WERI-Rb-1 (cell line): ENCODE data around the gene KRTAP23-1.

ENCODE experiments used
- DNase-seq: peaks from one replicate; pipeline ENCODE4 v3.0.0-alpha.2; 2020
- H3K27ac ChIP-seq: fragments of 250-450 bp; sonication (Bioruptor Pico); 2 replicates; pipeline ENCODE4 v1.5.1; 2020; ENCODE audit warnings: mild to moderate bottlenecking, moderate library complexity
- H3K27me3 ChIP-seq: fragments of 250-450 bp; sonication (Bioruptor Pico); 2 replicates; pipeline ENCODE4 v1.5.1; 2021; ENCODE audit warnings: mild to moderate bottlenecking, low read depth, moderate library complexity; ENCODE audit not compliant: insufficient read depth, severe bottlenecking
- H3K36me3 ChIP-seq: fragments of 250-450 bp; sonication (Bioruptor Pico); 2 replicates; pipeline ENCODE4 v1.5.1; 2020; ENCODE audit warnings: mild to moderate bottlenecking, moderate library complexity
- H3K4me3 ChIP-seq: 2 replicates; pipeline ENCODE4 v1.5.1; 2011; ENCODE audit warnings: low read depth, mild to moderate bottlenecking, control low read depth, low read length
- H3K9me3 ChIP-seq: fragments of 250-450 bp; sonication (Bioruptor Pico); 2 replicates; pipeline ENCODE4 v1.5.1; 2021; ENCODE audit warnings: mild to moderate bottlenecking, moderate library complexity; ENCODE audit not compliant: severe bottlenecking
- TF ChIP-seq, protein P1 (sequence below): IDR thresholded peaks from 2 replicates; pipeline ENCODE4 v1.5.1; 2011; ENCODE audit warnings: low read depth, mild to moderate bottlenecking, control low read depth, inconsistent platforms, low read length

The KRTAP23-1 gene

GRCh38 chr21:30338717-30339116 lies 9.7 kb downstream of the KRTAP23-1 start:
- H3K4me3 ChIP-seq = no peak overlapping the region
- no peak overlapping the region for H3K27ac ChIP-seq
- peaks cover 79% of the 10 kb centered on the region for H3K27me3 ChIP-seq
- H3K36me3 ChIP-seq = no peaks in the 10 kb centered on the region
- DNase-seq = no peak
- H3K9me3 ChIP-seq = no peaks in the 10 kb centered on the region
- TF ChIP-seq, protein P1, sequence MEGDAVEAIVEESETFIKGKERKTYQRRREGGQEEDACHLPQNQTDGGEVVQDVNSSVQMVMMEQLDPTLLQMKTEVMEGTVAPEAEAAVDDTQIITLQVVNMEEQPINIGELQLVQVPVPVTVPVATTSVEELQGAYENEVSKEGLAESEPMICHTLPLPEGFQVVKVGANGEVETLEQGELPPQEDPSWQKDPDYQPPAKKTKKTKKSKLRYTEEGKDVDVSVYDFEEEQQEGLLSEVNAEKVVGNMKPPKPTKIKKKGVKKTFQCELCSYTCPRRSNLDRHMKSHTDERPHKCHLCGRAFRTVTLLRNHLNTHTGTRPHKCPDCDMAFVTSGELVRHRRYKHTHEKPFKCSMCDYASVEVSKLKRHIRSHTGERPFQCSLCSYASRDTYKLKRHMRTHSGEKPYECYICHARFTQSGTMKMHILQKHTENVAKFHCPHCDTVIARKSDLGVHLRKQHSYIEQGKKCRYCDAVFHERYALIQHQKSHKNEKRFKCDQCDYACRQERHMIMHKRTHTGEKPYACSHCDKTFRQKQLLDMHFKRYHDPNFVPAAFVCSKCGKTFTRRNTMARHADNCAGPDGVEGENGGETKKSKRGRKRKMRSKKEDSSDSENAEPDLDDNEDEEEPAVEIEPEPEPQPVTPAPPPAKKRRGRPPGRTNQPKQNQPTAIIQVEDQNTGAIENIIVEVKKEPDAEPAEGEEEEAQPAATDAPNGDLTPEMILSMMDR = no peak

GRCh38 chr21:30337772-30338171 lies 10.6 kb downstream of the KRTAP23-1 start:
- no peak for DNase-seq
- TF ChIP-seq, protein P1 = no peak
- Histone ChIP-seq H3K36me3 (no peaks in the 10 kb centered on the region), H3K27ac (no peak overlapping the region), H3K9me3 (no peaks in the 10 kb centered on the region), H3K4me3 (no peak overlapping the region), H3K27me3 (peaks cover 75% of the 10 kb centered on the region)

DNA sequence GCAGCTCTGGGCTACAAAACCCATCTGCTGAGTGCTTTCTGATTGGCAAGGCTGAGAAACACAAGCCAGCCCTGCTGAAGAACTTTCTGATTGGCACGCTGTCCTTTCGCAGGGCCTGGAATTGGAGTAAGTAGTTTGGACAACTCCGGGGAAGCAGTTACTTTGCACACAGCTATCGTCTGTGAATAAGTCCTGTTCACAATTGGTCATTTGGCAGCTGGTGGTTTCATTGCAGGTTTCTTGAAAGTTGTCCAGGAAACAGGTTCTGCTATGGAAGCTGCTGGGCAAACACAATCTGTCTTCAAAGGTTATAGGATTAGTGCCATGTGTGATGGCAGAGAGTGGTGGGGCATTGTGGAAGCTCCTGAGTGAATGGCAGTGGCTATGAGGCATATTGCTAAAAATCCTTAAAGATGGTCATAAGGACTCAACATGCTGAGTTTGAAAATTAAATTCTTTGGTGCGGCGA lies 11.1 kb downstream of the KRTAP23-1 start, which contains the start of gene KRTAP27-1:
Gene KRTAP27-1 (minus strand): TSS at position 419 of the 469 bp plus-strand sequence. CDS start 26 bp downstream, at position 393.
- H3K4me3 ChIP-seq = no peak within 1 kb of the TSS
- H3K9me3 ChIP-seq = no peaks in the 10 kb centered on the region
- DNase-seq = no peak
- H3K36me3 ChIP-seq = no peaks in the 10 kb centered on the region
- TF ChIP-seq, protein P1 = no peak
- peaks cover 75% of the 10 kb centered on the region for H3K27me3 ChIP-seq
- no peak within 1 kb of the TSS for H3K27ac ChIP-seq

DNA sequence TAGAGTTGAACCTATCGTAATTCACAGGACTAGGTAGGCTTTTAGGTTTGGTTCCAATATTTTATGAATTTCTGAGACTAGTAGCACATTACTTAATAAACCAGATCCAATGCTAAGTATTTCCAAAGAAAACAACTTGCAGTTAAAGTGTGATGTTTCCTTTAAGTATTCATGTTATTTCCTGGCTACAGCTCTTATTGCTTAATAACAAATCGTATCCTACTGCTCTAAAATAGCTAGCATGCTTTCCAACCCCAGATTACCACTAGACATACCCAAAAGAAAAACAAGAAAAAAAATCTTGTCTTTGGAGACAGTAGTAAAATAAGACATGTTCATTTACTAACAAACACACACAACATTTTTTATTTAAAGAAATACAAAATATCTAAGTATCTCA lies 11.8 kb downstream of the KRTAP23-1 start:
- no peak overlapping the region for H3K4me3 ChIP-seq
- H3K9me3 ChIP-seq = no peaks in the 10 kb centered on the region
- DNase-seq = no peak
- H3K27me3 ChIP-seq = peaks cover 73% of the 10 kb centered on the region
- no peak overlapping the region for H3K27ac ChIP-seq
- H3K36me3 ChIP-seq = no peaks in the 10 kb centered on the region
- TF ChIP-seq, protein P1 = no peak

DNA sequence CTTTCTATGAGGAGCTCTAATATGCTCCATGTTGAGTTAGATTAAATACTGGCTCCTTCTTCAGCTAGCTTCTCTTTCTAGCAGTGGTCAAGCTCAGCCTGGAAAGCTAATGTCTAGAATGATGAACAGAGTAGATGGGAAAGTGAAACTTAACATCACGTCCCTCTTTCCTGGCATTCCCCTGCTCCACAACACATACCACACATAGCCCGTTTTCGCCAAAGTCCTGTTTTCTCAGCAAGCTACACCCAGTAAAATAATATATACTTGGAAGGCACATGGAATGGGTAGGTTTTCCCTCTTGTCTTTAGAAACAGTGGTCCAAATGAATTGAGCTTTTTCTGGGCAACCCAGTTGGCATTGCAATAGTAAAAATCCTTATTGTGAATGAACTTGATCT lies 14.7 kb downstream of the KRTAP23-1 start:
- Histone ChIP-seq H3K27me3 (peaks cover 86% of the 10 kb centered on the region), H3K36me3 (no peaks in the 10 kb centered on the region), H3K4me3 (no peak overlapping the region), H3K9me3 (no peaks in the 10 kb centered on the region), H3K27ac (no peak overlapping the region)
- no peak for DNase-seq
- TF ChIP-seq, protein P1 = no peak

DNA sequence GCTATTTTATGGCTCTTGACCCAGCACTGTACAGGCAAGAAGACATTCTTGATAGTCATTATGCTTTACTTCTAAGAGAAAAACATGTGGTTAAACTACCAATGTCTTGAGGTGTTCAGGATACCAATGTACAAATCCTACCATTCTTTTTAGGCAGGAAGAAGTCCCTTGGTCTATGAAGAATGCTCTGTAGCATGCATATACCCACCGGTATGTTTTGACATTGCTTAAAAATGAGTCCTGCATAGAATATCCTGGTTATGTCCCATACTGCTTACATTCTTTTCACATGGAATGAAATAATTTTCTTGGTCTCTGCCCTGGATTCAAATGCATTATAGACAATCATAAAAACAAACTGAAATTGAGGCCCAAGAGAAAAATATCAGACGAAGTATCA lies 15.7 kb downstream of the KRTAP23-1 start:
- H3K4me3 ChIP-seq = no peak overlapping the region
- TF ChIP-seq, protein P1 = no peak
- DNase-seq = no peak
- no peaks in the 10 kb centered on the region for H3K9me3 ChIP-seq
- no peaks in the 10 kb centered on the region for H3K36me3 ChIP-seq
- H3K27ac ChIP-seq = no peak overlapping the region
- H3K27me3 ChIP-seq = peaks cover 85% of the 10 kb centered on the region
